Measurements from ENCODE around the gene GREM1.

GREM1 gene

GRCh38 chr15:32717426-32718226 is at the start of gene GREM1:
Gene GREM1, plus strand, starts transcription at chr15:32718004. Its CDS starts 12,687 bp downstream, at chr15:32730691.
- no peak for DNase-seq (ENCODE audit: low read depth)

GRCh38 chr15:32668942-32669341 is 48.9 kb upstream of the GREM1 start:
- DNase-seq (ENCODE audit: low read depth): no peak

- no peak for DNase-seq (ENCODE audit: low read depth)
Measured at GRCh38 chr15:32669896-32670611, 47.8 kb upstream of the GREM1 start.

DNA sequence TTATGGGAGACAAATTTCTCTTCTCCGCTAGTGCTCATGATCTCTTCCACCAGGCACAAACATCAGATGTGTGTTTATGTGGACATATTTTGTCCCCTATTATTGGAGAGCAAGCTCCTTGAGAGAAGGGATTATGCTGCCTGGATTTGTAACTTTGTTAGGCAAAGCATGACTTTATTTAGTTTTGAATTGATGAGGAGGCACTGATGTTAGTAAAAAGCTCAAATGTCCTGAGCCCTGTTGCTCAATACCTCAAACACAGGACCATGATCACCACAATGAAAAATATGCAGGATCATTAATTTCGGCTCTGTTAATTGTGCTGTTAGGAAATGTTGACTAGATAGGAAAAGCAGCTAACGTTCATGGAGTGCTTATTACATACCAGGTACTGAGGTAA is 47.2 kb upstream of the GREM1 start:
- DNase-seq (ENCODE audit: low read depth): no peak

- no peak for DNase-seq (ENCODE audit: low read depth)
Measured at GRCh38 chr15:32671339-32672325, 46.2 kb upstream of the GREM1 start.

DNA sequence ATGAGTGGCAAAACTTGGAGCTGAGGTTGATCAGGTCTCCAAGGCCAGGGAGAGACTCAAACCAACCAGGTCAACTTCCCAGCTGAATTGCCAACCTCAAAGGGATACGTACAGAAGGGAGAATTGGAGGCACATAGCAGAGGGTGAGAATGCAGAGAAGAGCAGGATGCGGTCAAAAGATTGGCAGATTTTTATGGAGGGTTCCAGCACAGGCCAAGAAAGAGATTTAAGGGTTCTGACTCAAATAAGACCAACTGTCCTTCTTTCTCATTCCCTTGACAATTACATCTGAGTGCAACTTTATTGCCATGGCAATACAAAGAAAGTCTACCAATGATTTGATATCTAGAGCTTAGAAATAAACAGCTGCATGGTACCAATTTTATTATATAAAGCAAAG is 43.1 kb upstream of the GREM1 start:
- DNase-seq (ENCODE audit: low read depth): no peak

DNA sequence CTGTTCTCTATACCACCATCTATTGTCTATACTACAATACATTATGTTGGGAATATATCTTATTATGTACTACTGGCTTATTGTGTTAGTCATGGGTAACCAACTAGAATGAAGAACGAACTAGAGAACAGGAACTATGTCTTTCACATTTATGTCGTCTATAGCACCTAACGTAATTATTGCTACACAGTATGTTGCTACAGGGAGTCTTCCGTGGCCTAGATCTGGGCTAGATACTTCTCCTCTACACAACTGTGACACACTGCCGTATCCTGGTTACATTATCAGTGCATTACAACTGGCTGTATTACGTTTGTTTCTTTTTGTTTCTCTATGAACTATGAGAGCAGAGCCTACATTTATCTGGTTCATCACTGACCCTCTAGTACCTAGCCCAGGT is 42.3 kb upstream of the GREM1 start:
- no peak for DNase-seq (ENCODE audit: low read depth)

DNA sequence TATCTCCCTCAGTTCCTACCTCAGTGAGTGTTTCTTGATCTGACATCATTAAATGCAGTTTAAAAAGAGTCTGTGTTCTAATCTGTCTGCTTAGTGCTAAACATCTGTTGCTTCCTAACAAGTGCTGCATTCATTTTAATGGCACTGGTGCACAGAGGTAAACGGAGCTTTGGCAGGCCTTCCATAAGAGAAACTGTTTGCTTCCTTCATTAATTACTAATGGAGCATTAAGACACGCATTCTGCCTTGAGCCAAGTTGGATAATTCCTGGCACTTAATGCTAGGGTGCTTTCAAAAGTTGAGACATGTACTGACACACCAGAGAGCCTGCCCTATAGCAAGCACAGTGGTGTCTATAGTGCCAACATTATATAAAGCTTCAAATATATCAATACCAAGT is 41.6 kb upstream of the GREM1 start:
- DNase-seq (ENCODE audit: low read depth): no peak

- no peak for DNase-seq (ENCODE audit: low read depth)
Measured at GRCh38 chr15:32677238-32677750, 40.5 kb upstream of the GREM1 start.

GRCh38 chr15:32679298-32679690 is 38.5 kb upstream of the GREM1 start:
- DNase-seq (ENCODE audit: low read depth): no peak

DNA sequence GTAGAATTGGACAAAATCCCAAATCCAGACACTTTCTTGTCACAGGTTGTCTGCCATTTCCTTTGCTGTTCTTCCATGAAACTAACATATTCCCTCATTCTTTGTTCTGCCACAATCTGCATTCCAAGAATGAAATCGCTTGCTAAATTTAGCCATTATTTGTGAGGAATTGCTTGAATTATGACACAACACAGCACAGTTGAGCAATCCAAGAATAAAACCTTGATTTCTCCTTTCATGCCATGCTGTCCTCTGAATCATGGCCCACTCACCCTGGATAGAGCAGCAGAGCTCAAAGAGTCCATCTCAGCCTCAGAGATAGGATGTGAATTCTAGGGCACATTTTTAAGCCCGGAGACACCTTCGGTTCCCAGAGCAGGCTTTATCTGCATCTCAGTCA is 35.2 kb upstream of the GREM1 start:
- no peak for DNase-seq (ENCODE audit: low read depth)

GRCh38 chr15:32682977-32683630 is 34.7 kb upstream of the GREM1 start:
- DNase-seq (ENCODE audit: low read depth): no peak

DNA sequence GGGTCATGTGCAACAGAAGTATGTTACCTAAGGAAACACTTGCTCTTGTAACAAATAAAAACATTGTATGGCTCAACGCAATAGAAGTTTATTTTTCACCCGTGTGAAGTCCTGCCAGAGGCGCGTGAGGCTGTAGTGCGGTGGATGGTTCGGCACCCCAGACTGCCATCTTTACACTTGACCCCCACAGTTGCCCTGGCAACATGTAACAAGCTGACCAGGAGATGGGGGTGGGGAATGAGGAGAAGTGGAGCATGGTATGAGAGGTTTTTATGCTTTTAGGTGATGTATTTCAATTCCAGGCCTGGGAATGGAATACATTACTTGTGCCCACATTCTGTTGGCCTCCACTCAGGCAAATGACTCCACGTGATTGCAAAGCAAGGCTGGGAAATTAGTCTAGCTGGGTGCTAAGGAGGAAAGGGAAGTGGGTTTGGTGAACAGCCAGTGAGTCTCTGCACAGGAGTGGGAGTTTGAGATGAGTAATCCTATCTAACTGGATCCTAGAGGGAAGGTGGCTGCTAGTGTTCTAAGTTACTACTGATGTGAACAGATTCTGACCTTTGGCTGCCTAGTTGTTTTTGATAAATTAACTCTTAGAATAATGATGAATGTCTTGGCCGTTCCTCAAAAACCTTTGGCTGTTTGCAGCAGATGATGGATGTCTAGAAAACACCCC is 33.8 kb upstream of the GREM1 start:
- DNase-seq (ENCODE audit: low read depth): no peak

DNA sequence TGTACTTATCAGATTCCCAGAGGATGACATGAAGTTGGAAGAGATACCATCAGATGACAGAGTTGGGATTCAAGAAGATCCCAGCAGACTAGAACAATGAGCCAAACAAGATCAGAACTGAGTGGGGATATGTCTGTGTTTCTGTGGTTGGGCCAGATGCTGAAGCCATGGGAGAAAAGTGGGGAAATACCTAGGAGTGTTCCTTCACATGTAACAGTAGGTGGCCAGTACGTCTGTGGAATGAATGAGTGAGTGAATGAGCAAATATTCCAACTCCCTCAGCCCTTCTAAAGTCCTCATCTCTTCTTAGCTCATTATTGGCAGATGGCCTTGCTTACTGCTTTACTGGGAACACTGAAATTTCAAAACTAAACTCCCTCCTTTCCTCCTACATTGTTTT is 32.2 kb upstream of the GREM1 start:
- DNase-seq (ENCODE audit: low read depth): no peak

DNA sequence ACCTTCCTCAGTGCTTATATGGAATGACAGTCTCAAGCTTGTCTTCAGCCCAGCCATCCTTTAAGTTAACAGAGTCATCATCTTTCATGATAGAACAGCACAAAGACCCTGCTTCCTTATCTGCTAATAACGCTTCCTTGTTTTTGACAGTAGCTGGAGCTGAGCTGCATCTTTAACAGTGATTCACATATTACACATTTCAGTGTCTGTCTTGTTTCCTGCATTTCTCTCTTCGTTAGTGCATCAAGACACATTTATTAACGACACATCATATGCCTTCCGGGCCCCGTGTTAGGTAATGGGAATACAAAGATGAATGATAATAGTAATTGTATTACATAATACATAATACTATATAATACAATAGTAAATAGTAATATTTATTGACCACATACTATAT is 30.2 kb upstream of the GREM1 start:
- no peak for DNase-seq (ENCODE audit: low read depth)

- no peak for DNase-seq (ENCODE audit: low read depth)
Measured at GRCh38 chr15:32688151-32688639, 29.6 kb upstream of the GREM1 start.

- DNase-seq (ENCODE audit: low read depth): no peak
Measured at GRCh38 chr15:32690941-32691688, 26.7 kb upstream of the GREM1 start.

GRCh38 chr15:32691689-32692038 is 26.1 kb upstream of the GREM1 start:
- DNase-seq (ENCODE audit: low read depth): no peak

GRCh38 chr15:32692286-32692685 is 25.5 kb upstream of the GREM1 start:
- DNase-seq (ENCODE audit: low read depth): no peak
